ENCODE measurements around the gene ZNF549. TPM values are rescaled to one million over a fixed set of nuclear protein-coding genes. Genes with fewer than 3 reads are reported as not detected.
"Not testable (repeated sequence)": the region's sequence is repeated elsewhere in the genome, so short reads cannot be mapped to it uniquely, and the experiment has no call there.

The ZNF549 gene
- polyA plus RNA-seq, 1 donor: 11.8 TPM

DNA sequence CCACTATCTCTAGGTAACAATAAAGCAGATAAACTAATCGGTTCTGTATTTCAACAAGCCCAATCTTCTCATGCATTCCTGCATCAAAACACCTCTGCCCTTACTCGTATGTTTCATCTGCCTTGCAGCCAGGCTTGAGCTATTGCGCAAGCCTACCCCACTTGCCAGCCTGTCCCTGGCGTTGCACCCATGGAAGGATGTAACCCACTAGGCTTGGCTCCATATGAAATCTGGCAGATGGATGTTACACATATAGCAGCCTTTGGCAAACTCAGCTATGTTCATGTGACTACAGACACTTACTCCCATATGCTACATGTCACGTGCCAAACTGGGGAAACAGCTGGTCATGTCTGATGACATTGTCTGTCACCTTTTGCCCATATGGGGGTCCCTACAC, 11.9 kb upstream of the ZNF549 start:
- no peaks in the 10 kb centered on the region for H3K27me3 ChIP-seq (ENCODE audit: control insufficient read depth, insufficient read depth, low read length)
- WGBS (ENCODE audit: insufficient coverage, low lambda C conversion rate): no CpG with 5 or more reads among the region's 5 CpGs
- DNase-seq: no peak
- no peak overlapping the region for H3K27ac ChIP-seq (ENCODE audit: low read length)
- no peak overlapping the region for H3K4me3 ChIP-seq (ENCODE audit: low read length)
- no peaks in the 10 kb centered on the region for H3K4me1 ChIP-seq (ENCODE audit: control insufficient read depth, insufficient read depth, low read length)
- no peaks in the 10 kb centered on the region for H3K36me3 ChIP-seq (ENCODE audit: control insufficient read depth, insufficient read depth, low read length)
- peaks cover 24% of the 10 kb centered on the region for H3K9me3 ChIP-seq (ENCODE audit: control insufficient read depth, low read depth, low read length)

DNA sequence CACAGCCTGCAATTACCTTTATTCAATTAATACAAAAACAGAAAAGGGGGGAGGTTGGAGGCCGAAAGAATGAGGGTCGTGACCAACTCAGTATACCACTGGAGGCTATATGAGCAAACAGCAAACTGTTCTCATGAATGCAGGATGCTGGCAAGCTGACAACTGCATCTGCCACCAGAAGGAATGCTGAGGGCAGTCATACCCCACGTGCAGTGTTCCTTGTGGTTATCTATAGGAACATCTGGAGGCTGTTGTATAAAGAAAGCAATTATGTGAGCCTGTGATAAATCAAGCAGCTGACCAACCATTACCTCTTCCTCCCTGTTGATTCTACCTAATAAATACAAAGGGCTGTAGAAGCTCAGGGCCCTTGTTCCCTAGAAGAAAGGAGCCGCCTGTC, 9.1 kb upstream of the ZNF549 start:
- not testable (repeated sequence) for H3K36me3 ChIP-seq (ENCODE audit: control insufficient read depth, insufficient read depth, low read length); H3K4me3 ChIP-seq (ENCODE audit: low read length); DNase-seq; H3K4me1 ChIP-seq (ENCODE audit: control insufficient read depth, insufficient read depth, low read length); H3K9me3 ChIP-seq (ENCODE audit: control insufficient read depth, low read depth, low read length); H3K27me3 ChIP-seq (ENCODE audit: control insufficient read depth, insufficient read depth, low read length); H3K27ac ChIP-seq (ENCODE audit: low read length)
- no CpG with 5 or more reads among the region's 4 CpGs for WGBS (ENCODE audit: insufficient coverage, low lambda C conversion rate)

DNA sequence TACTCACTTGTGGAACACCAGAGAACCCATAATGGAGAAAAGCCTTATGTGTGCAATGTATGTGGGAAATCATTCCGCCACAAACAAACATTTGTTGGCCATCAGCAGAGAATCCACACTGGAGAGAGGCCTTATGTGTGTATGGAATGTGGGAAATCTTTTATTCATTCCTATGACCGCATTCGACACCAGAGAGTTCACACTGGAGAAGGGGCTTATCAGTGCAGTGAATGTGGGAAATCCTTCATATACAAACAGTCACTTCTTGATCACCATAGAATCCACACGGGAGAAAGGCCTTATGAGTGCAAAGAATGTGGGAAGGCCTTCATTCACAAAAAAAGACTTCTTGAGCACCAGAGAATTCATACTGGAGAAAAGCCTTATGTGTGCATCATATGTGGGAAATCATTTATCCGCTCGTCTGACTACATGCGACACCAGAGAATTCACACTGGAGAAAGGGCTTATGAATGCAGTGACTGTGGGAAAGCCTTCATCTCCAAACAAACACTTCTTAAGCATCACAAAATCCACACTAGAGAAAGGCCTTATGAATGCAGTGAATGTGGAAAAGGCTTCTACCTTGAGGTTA, 10.9 kb downstream of the ZNF549 start:
- H3K4me1 ChIP-seq (ENCODE audit: control insufficient read depth, insufficient read depth, low read length): no peaks in the 10 kb centered on the region
- H3K4me3 ChIP-seq (ENCODE audit: low read length): no peak overlapping the region
- H3K27ac ChIP-seq (ENCODE audit: low read length): no peak overlapping the region
- WGBS (ENCODE audit: insufficient coverage, low lambda C conversion rate): no CpG with 5 or more reads among the region's 7 CpGs
- peak in 1 of 2 donors; percentile 24 for DNase-seq
- peaks cover 58% of the 10 kb centered on the region for H3K9me3 ChIP-seq (ENCODE audit: control insufficient read depth, low read depth, low read length)
- no peaks in the 10 kb centered on the region for H3K27me3 ChIP-seq (ENCODE audit: control insufficient read depth, insufficient read depth, low read length)
- H3K36me3 ChIP-seq (ENCODE audit: control insufficient read depth, insufficient read depth, low read length): peaks cover 75% of the 10 kb centered on the region

- Histone ChIP-seq H3K4me3 (ENCODE audit: low read length) (no peak overlapping the region), H3K9me3 (ENCODE audit: control insufficient read depth, low read depth, low read length) (peaks cover 60% of the 10 kb centered on the region), H3K27me3 (ENCODE audit: control insufficient read depth, insufficient read depth, low read length) (no peaks in the 10 kb centered on the region), H3K36me3 (ENCODE audit: control insufficient read depth, insufficient read depth, low read length) (peaks cover 74% of the 10 kb centered on the region), H3K27ac (ENCODE audit: low read length) (no peak overlapping the region), H3K4me1 (ENCODE audit: control insufficient read depth, insufficient read depth, low read length) (no peaks in the 10 kb centered on the region)
- no CpG with 5 or more reads among the region's 1 CpG for WGBS (ENCODE audit: insufficient coverage, low lambda C conversion rate)
- no peak for DNase-seq
These were observed 19.4 kb downstream of the ZNF549 start for GRCh38 chr19:57546513-57546912.

GRCh38 chr19:57552432-57552831, 25.3 kb downstream of the ZNF549 start:
- H3K36me3 ChIP-seq (ENCODE audit: control insufficient read depth, insufficient read depth, low read length): peaks cover 82% of the 10 kb centered on the region
- no peaks in the 10 kb centered on the region for H3K27me3 ChIP-seq (ENCODE audit: control insufficient read depth, insufficient read depth, low read length)
- no CpG with 5 or more reads among the region's 2 CpGs for WGBS (ENCODE audit: insufficient coverage, low lambda C conversion rate)
- DNase-seq: no peak
- no peak overlapping the region for H3K27ac ChIP-seq (ENCODE audit: low read length)
- no peak overlapping the region for H3K4me3 ChIP-seq (ENCODE audit: low read length)
- peaks cover 53% of the 10 kb centered on the region for H3K9me3 ChIP-seq (ENCODE audit: control insufficient read depth, low read depth, low read length)
- H3K4me1 ChIP-seq (ENCODE audit: control insufficient read depth, insufficient read depth, low read length): no peaks in the 10 kb centered on the region

GRCh38 chr19:57557659-57558058, 30.5 kb downstream of the ZNF549 start:
- Histone ChIP-seq H3K27ac (ENCODE audit: low read length) (no peak overlapping the region), H3K4me3 (ENCODE audit: low read length) (no peak overlapping the region), H3K36me3 (ENCODE audit: control insufficient read depth, insufficient read depth, low read length) (peaks cover 38% of the 10 kb centered on the region), H3K4me1 (ENCODE audit: control insufficient read depth, insufficient read depth, low read length) (peaks cover 9% of the 10 kb centered on the region), H3K9me3 (ENCODE audit: control insufficient read depth, low read depth, low read length) (peaks cover 30% of the 10 kb centered on the region), H3K27me3 (ENCODE audit: control insufficient read depth, insufficient read depth, low read length) (no peaks in the 10 kb centered on the region)
- no CpG with 5 or more reads among the region's 5 CpGs for WGBS (ENCODE audit: insufficient coverage, low lambda C conversion rate)
- no peak for DNase-seq

- Histone ChIP-seq H3K27ac (ENCODE audit: low read length) (peak overlapping the region; percentile 69), H3K36me3 (ENCODE audit: control insufficient read depth, insufficient read depth, low read length) (peaks cover 29% of the 10 kb centered on the region), H3K9me3 (ENCODE audit: control insufficient read depth, low read depth, low read length) (peaks cover 24% of the 10 kb centered on the region), H3K4me1 (ENCODE audit: control insufficient read depth, insufficient read depth, low read length) (peaks cover 9% of the 10 kb centered on the region), H3K4me3 (ENCODE audit: low read length) (peak overlapping the region; percentile 86), H3K27me3 (ENCODE audit: control insufficient read depth, insufficient read depth, low read length) (no peaks in the 10 kb centered on the region)
- no peak for DNase-seq
- WGBS (ENCODE audit: insufficient coverage, low lambda C conversion rate): 10% methylated on average over 3 of the region's 6 CpGs
These were observed 31.4 kb downstream of the ZNF549 start for GRCh38 chr19:57558525-57558924.

DNA sequence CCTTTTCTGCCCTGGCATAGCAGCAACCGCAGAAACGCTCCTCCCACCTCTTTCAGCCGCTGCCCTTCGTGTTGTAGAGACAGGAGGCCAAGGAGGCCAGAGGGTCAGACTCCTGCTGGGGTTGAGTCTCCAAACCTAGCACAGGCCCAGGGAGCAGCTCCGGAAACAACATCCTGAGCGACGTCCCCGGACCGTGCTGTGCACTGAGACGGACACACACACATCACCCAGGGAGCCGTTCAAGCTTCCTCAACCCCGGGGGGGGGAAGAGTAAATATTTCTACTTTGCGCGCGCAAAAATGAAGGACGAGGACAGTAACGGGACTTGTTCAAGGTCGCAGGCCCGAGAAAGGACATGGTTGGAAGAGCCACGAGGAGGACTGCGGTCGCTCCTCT, 31.9 kb downstream of the ZNF549 start:
- Histone ChIP-seq H3K4me1 (ENCODE audit: control insufficient read depth, insufficient read depth, low read length) (peaks cover 9% of the 10 kb centered on the region), H3K4me3 (ENCODE audit: low read length) (peak overlapping the region; percentile 86), H3K36me3 (ENCODE audit: control insufficient read depth, insufficient read depth, low read length) (peaks cover 25% of the 10 kb centered on the region), H3K9me3 (ENCODE audit: control insufficient read depth, low read depth, low read length) (peaks cover 19% of the 10 kb centered on the region), H3K27me3 (ENCODE audit: control insufficient read depth, insufficient read depth, low read length) (no peaks in the 10 kb centered on the region), H3K27ac (ENCODE audit: low read length) (peak overlapping the region; percentile 69)
- WGBS (ENCODE audit: insufficient coverage, low lambda C conversion rate): no CpG with 5 or more reads among the region's 22 CpGs
- peak; percentile 8 to 54 for DNase-seq

DNA sequence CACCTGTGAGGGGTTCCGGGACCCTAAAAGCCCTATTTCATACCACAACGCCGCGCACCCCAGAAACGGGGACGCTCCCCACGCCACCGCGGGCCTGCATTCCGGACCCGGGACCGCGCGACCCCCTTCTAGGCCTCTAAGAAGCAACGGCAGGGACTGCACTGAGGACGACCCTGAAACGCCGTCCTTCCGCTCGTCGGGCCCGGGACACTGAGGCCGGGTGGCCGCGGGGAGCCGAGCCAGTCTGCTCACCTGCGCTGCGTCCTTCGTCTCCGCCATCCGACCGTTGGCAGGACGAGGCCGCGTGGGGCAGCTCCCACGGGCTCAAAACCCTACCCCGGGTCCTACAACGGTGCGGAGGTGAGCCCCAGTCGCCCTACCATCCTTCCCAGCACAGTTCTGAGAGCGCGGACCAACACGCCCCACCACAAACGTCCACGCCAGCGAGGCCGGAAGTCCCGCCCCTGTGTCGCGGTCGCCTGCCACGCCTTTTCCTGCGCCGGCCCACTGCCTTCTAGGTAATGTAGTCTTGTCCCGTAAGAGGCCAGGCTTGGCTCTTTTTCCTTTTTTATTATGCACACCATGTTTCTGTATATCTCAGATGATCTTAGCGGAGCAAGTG, 32.4 kb downstream of the ZNF549 start, which contains the start of gene ZNF550:
ZNF550 (minus strand) TSS at position 460 of the 622 bp plus-strand sequence; CDS start at position 279, 181 bp downstream.
- peak within 1 kb of the TSS; percentile 69 for H3K27ac ChIP-seq (ENCODE audit: low read length)
- no CpG with 5 or more reads among the region's 56 CpGs for WGBS (ENCODE audit: insufficient coverage, low lambda C conversion rate)
- peak; percentile 88 to 94 for DNase-seq
- H3K9me3 ChIP-seq (ENCODE audit: control insufficient read depth, low read depth, low read length): peaks cover 14% of the 10 kb centered on the region
- no peaks in the 10 kb centered on the region for H3K27me3 ChIP-seq (ENCODE audit: control insufficient read depth, insufficient read depth, low read length)
- H3K4me1 ChIP-seq (ENCODE audit: control insufficient read depth, insufficient read depth, low read length): peaks cover 9% of the 10 kb centered on the region
- H3K4me3 ChIP-seq (ENCODE audit: low read length): peak within 1 kb of the TSS; percentile 86
- H3K36me3 ChIP-seq (ENCODE audit: control insufficient read depth, insufficient read depth, low read length): peaks cover 19% of the 10 kb centered on the region

GRCh38 chr19:57560049-57560491, 32.9 kb downstream of the ZNF549 start:
- H3K36me3 ChIP-seq (ENCODE audit: control insufficient read depth, insufficient read depth, low read length): peaks cover 14% of the 10 kb centered on the region
- H3K4me1 ChIP-seq (ENCODE audit: control insufficient read depth, insufficient read depth, low read length): peaks cover 9% of the 10 kb centered on the region
- peaks cover 11% of the 10 kb centered on the region for H3K9me3 ChIP-seq (ENCODE audit: control insufficient read depth, low read depth, low read length)
- no peaks in the 10 kb centered on the region for H3K27me3 ChIP-seq (ENCODE audit: control insufficient read depth, insufficient read depth, low read length)
- H3K4me3 ChIP-seq (ENCODE audit: low read length): peak overlapping the region; percentile 86
- H3K27ac ChIP-seq (ENCODE audit: low read length): peak overlapping the region; percentile 69
- no peak for DNase-seq
- WGBS (ENCODE audit: insufficient coverage, low lambda C conversion rate): 0% methylated on average over 2 of the region's 23 CpGs

GRCh38 chr19:57563547-57563946, 36.4 kb downstream of the ZNF549 start:
- no peak for DNase-seq
- Histone ChIP-seq H3K4me1 (ENCODE audit: control insufficient read depth, insufficient read depth, low read length) (peaks cover 3% of the 10 kb centered on the region), H3K9me3 (ENCODE audit: control insufficient read depth, low read depth, low read length) (peaks cover 15% of the 10 kb centered on the region), H3K4me3 (ENCODE audit: low read length) (no peak overlapping the region), H3K36me3 (ENCODE audit: control insufficient read depth, insufficient read depth, low read length) (no peaks in the 10 kb centered on the region), H3K27me3 (ENCODE audit: control insufficient read depth, insufficient read depth, low read length) (no peaks in the 10 kb centered on the region), H3K27ac (ENCODE audit: low read length) (no peak overlapping the region)
- no CpG with 5 or more reads among the region's 1 CpG for WGBS (ENCODE audit: insufficient coverage, low lambda C conversion rate)

All from large intestine (tissue), 3 donors.